UCSD-AML1 (cell line): ENCODE data around the gene IGDCC3.

ENCODE experiments used
- DNase-seq: peaks from one replicate; lab custom pipeline; 2025; ENCODE audit not compliant: unreplicated experiment; lab: John Stamatoyannopoulos, UW

The IGDCC3 gene

DNA sequence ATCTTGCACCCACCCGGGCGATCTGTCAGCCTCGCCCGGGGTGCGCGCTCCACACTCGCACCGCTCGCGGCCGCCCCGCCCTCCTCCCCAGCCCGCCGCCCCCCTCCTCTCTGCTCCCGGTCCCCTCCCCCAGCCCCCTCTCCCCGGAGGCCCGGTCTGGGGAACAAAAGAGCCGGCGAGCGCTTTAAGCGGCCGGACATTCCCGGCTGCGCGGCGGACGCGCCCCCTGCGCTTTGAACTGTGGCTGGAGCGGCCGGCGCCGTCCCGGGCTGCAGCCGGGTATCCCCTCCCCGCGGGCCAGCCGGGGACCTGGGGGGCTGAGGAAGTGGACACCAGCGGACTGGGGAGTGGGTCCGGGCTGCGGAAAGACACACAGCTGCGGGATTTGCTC lies at the start of gene IGDCC3:
TSS of gene IGDCC3 (minus strand) at position 27 of the 391 bp plus-strand sequence. CDS start 214 bp downstream, outside the sequence.
- no peak for DNase-seq

DNA sequence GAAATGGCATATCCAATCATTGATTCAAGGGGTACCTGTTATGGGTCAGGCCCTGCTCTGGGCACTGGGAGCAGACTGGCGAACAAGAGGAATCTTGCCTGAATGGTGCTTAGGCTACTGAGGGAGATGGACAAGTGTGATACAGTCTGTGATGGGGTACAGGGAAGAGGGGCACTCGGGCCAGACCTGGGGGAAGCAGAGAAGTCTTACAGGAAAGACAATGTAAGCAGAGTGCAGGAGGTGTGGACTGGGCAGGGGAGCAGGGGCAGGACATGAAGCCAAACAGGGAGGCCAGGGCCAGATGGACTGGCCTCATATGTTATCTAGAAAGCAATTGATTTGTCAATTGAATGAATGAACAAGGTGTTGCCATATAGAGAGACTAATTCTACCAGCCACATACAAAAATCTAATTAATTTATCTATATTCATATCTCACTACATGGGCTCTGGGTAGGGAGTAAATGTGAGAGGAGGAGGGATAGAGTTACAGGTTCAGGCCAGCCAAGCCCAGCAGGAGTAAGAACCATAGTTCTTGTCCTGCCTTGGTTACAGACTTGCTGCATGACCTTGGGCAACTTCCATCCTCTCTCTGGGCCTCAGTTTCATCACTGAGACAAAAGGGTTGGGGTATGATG lies 48.5 kb upstream of the IGDCC3 start:
- no peak for DNase-seq

DNA sequence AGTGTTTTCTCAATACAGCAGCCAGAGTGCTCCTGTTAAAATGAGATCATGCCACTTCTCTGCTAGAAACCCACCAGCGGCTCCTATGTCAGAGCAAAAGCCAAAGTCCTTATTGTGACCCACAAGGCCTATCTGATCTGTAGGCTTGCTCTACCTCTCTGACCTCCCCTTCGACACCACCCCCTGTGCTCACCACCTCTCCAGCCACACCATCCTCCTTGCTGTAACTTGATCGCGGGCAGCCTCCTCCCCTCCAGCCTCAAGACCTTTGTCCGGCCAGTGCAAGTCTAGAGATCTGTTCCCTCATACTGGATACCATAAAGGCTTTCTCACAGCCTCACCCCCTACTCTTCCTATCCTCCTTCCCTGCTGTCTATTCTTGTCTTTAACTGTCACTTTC lies 46.9 kb upstream of the IGDCC3 start:
- no peak for DNase-seq

DNA sequence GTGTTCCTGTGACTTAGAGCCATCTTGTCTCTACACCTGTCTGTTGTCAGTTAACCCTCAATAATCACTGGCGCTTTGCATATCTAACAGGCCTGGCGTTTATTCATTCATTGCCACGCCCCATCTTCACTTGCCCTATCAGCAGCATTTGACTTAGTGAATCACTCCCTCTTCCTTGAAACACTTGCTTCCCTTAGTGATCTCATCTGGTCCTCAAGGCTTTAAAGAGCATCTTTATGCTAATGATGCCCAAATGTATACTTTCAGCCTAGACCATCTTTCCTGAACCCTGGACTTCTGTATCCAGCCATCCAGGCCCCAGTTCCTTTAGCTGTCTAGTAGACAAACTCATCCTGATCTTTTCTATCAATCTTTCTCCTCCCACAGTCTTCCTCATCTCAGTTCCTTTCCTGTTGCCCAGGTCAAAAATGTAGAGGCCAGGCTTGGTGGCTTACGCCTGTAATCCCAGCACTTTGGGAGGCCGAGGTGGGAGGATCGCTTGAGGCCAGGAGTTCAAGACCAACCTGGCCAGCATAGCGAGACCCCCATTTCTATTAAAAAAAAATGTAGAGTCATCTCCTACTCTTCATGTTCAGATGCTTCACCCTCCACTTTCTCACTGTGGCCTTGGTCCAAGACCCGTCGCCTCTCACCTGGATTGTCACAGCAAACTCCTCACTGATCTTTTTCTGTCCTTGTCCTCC lies 46.3 kb upstream of the IGDCC3 start:
- DNase-seq, result no peak

DNA sequence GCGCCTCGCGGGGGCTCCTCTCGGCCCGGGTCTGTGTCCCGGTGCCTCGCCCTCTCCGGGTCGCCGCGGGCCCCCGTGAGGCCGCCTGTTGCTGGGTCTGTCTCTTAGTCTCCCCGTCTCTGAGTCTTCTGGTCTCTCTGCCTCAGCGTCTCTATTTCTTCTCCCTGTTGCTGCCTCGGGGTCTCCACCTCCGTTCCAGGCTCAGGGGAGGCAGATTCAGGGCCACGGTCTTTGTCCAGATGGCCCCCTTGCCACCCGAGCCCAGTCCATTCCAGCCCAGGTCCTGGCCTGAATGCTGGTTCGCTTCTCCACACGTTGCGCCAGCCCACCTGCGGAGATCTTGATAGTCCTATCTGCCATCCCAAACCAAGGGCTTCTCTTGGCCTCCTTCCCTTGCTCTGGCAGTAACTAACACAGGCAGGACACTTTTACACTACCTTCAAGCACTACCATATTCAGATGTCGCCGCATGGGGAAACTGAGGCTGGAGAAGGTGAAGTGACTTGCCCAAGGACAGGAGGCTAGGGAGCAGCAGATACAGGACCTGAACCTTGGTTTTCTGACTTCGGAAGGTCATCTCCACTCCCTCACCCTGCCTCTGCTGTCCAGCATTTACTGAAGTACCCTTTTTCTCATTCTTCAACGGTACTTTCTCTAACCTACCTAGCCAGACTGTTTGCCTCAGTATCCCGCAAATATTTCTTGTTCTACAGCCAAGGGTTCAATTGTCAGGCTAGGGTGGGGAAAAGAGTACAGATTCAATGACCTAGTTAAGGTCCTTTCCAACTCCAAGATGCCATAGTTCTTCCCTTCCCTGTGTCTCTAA lies 45.6 kb upstream of the IGDCC3 start:
- DNase-seq, result no peak

DNA sequence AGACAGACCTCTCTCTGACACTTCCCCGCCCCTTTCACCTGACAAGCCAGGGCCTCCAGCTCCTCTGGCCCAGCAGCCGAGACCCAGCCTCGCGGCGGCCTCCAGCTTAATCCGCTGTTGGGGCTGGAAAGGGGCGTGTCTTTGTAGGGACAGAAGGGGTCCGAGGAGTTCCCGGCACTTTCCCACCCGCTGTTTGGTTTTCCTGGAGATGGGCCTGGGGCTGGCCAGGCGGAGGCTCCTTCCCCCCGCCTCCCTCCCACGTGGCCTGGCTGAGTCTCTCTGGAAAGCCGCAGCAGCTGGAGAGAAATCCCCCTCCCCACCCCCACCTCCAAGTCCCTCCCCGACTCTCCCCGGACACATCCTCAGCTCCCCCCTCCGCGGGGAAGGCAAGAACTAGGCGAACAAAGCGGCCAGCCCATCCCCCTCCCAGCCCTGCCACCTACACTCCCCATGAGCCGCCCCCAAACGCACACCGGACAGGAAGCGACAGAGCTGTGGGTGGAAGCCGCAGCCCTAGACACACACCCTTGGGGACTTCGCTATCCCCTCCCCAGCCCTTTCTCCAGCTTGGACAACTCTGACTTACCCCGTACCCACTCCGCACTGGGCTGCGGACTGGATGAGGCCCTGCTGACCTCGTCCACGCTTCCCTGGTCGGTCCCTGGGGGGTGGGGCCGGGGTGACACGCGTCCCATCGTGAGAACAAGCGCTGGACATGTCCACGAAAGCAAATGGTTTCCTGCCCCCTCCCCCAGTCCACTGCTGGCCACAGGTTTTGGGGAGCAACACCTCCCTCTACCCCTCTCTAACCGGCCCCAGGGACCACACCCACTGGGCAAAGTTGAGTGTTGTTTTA lies 43.8 kb upstream of the IGDCC3 start:
- DNase-seq, result peak; percentile 41

DNA sequence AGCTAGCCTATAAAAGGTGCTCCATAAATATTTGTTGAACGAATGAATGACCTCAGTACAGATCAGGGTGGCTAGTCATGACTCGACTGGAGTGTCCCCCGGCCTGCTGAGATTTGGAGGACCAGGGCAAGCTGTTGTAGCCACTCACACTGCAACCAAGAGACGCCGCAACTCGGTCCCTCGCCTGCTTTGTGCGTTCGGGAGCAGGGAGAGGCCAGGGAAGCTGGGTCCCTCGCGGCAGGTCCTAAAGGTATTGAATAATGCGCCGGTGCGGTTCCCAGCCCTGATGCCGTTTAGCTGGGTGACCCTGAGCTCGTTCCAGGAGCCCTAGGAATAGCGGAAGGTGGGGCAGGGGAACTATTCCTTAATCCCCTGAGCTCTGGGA lies 43.2 kb upstream of the IGDCC3 start:
- no peak for DNase-seq

DNA sequence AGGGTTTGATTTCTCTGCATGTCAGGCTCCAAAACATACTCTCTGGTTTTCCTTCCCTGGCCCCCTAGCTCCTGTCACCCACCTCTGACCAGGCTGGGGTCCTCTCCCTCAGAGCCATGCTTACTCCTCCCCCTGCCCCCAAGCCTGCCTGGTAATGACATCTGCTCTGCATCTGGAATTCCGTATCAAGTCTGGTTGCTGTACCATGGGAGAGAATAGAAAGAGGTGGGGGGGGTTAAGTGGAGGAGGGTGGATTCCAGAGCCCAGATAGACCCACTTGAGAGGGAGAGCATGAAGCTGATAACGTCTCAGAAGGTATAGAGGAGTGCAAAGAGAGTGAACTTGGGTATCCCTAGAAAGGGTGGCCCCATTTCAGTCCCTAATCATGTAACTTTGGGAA lies 40.8 kb upstream of the IGDCC3 start:
- no peak for DNase-seq

DNA sequence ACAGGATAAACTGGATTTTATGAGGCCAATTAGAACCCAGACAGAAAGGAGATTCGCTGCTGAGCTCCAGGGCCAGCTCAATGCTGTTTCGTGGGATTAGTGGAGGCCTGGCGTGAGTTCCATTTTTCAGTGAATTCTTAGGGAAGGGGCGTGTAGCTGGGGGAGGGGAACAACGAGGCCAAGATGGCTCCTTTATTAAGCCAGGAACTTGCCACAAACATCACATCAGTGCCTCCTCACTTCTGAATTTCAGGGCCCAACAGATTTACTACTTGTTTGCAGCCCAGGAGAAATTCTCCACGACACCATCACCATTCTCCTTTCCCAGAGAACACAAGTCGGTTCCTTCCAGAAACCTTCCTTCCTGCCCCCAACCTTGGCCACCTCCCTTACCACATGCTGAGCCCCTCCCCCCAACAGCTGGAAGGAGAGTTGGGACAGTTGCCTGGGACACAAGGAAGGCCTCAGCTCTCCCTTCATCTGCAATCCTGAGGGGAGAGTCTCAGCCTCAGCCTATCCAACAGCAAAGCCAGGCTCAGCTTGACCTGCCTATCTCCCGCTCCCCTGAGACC lies 39.1 kb upstream of the IGDCC3 start:
- no peak for DNase-seq

DNA sequence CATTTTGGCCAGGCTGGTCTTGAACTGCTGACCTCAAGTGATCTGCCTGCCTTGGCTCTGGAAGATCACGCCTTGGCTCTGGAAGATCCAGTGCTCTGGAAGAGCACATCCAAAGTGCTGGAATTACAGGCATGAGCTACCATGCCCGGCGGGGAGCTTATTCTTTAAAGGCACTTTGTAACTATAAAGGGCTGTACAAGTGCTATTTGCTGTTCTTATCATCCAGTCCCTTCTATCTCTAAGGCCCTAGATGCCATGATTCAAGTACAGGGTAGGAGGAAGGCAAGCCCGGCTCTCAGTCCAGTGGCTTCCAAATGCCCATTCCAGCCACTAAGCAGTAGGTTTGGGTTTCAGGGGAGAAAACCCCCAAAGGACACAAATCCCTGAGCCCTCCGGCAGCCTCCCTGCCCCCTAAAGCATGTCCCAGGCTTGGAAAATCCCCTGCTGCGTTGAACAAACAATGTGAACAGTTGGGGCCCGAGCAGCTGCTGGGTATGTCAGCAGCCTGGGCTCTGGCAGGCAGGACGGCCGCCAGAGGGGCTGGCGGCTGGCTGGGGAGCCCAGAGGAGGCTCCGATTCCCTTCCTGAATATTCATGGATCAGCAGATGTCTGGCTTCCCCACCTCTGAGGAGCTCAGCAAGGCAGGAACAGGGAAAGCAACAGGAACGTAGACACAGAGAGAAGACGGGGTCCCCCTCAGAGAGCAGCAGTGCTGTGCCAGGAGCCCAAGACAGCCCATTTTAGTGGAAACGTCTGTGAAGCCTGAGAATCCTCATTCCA lies 37.2 kb upstream of the IGDCC3 start:
- DNase-seq, result no peak

DNA sequence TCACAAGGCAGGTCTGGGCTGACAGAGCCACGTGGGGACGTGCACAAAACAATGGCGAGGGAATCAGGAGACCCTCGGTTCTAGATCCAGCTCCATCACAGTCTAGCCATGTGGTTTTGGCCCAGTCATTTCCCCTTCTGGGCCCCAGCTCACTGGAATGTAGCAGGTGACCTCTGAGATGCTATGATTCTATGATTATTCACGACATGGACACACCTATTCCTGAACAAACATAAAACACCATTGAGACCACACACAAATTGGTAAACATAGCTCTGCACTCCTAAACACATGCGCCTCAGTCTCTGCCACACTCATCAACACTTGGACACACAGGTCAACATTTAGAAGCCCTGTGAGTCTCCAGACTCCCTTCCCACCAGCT lies 36.0 kb upstream of the IGDCC3 start:
- no peak for DNase-seq

DNA sequence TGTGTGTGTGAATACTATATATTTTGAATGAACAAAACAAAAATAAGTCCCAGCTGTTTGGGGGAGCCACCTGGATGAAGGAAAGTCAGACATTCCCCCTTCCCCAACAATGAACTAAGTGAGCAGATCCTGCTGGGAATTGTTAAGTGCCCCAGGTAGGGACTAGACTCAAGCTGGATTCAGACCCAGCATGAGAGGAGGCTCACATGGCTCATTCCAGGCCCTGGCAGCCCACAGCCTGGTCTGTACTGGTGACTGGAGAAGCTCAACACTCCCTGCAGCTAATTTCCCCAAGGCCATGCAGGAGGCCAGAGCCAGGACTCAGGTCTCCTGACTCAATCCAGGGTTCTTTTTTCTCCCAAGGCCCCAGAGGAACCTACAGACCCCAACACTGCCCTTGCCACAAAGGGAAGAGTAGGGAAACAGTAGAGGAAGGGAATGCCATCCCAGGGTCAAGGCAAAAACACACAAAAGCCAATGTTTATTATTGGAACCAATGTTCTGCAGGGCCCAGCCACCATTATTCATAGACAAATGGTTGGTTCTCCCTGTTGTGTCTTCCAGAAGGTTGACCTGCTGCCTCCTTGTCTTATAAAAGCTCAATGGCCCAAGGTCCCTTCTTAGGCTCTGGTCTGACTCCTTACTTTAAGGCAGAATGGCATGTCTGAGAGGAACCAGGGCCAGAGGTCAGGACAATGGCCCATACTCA lies 35.4 kb upstream of the IGDCC3 start:
- DNase-seq, result no peak

DNA sequence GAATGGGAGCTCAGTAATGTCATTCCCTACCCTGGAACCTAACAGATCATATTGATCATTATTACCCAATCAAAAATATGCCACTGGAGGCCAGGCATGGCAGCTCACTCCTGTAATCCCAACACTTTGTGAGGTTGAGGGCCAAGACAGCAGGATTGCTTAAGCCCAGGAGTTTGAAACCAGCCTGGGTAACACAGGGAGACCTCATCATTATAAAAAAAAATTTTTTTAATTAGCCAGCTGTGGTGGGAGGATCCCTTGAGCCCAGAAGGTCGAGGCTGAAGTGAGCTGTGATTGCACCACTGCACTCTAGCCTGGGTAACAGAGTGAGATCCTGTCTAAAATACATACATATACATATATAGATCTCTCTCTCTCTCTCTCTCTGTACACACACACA lies 34.8 kb upstream of the IGDCC3 start:
- no peak for DNase-seq

DNA sequence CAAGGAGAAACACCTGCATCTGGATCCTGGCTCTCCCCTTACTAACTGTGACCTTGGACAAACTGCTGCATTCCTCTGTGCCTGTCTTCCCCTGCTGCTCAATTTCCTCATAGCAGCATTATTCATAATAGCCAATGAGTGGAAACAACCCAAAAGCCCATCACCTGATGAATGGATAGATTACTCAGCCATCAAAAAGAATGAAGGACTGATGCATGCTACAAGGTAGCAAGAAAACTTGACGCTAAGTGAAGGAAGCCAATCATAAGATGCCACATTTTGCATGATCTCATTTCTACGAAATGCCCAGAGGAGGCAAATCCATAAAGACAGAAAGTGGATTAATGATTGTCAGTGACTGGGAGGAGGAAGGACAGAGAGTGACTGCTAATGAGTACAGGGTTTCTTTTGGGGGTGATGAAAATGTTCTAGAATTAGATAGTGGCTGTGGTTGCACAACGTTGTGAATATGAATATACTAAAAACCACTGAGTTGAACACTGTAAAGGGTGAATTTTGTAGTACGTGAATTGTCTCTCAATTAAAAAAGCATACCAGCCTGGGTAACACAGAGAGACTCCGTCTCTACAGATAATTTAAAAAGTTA lies 33.8 kb upstream of the IGDCC3 start:
- DNase-seq, result no peak

DNA sequence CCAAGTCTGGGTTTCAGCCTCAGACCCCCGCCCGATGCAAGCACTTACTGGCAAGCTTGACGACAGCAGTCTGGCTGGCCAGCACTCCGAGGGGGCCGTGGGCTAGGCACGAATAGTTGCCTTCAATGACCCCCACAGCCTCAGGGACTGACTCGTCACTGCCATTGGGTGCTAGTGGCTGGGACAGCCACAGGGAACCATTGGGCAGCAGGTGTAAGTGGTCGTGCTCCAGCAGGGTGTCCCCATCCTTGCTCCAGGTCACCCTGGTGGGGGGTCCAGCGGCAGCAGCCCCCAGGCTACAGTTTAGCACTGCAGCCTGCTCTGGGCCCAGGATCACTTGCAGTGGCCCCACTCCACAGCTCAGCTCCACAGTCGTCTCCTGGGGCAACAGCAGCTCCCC lies 33.2 kb upstream of the IGDCC3 start:
- DNase-seq, result no peak

DNA sequence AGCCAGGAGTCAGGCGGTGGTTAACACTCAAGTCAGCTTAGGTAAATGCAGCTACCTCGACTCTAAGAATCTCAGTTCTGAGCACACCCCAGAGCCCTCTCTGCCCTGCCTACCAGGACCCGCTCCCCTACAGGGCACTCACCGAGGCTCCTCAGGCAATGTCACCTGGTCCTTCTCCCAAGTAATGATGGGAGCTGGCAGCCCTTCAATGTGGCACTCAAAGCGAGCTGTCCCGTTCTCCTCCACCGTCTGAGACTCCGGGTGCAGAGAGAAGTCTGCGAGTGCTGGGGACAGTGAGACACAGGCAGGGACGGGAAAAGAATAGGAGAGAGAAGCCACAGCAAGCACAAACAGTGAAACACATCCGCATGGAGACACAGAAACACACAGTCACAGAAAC lies 32.2 kb upstream of the IGDCC3 start:
- no peak for DNase-seq

DNA sequence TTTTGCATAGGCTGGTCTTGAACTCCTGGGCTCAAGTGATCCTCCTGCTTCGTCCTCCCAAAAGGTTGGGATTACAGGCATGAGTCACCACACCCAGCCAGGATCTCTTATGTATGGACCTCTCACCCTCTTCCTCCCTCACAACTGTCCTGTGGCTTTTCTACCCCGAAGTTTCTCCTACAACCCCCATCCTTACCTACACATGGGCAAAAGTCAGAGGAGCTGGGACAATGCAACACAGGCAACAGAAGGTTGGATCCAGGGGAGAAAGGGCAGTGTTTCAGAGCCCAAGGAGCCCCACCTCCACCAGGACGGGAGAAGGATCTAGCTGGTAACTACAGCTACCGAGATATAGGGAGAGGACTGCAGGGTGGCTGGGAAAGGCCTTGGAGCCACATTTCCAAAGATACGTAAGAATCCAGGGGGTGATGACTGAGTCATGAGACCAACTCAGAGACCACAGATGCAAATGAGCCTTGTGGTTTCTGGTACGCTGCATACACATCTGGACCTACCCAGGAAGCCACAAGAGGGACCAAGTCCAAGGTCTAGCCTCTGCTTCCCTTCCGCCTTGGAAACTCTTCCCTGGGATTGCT lies 31.3 kb upstream of the IGDCC3 start:
- DNase-seq, result peak; percentile 38

DNA sequence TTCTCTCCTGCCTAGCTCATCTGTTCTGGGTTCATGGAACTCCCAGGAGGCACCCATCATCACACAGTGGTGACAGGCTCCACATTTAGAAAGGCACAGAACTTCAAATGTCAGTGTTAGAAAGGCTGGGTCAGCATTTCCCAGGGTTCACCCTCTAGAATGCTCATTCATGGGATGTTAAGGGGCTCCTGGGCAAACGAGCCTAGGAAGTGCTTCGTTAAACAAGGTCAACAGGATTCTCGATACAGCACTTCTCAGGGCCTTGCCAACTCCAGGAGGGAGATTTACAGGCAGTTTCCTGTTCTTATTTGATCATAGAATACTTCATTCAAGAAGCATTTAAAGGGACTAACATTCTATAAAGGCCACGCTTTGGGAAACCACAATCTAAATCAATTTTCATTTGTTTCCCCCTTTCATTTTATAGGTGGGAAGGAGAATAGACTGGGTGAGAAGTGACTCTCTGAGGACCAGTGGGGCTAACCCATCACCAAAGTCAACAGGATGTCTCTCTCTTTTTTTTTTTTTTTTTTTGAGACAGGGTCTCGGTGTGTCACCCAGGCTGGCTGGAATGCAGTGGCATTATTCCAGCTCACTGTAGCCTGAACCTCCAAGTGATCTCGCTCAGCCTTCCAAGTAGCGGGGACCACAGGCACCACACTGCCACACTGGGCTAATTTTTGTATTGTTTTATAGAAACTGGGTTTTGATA lies 30.7 kb upstream of the IGDCC3 start:
- DNase-seq, result no peak
